ENCODE results near the gene ARHGEF2. TPM values are rescaled to one million over a fixed set of nuclear protein-coding genes. Genes with fewer than 3 reads are reported as not detected.

ARHGEF2 gene
- total and polyA plus RNA-seq, 2 of the 13 experiments (the other 11 are each of a cell fraction or from before 2014, with no cell fraction given) = 16.1 to 32.1 TPM

- no peak for TF ChIP-seq ZNF484 (CRISPR knock-in tag; IDR thresholded peaks at IDR 0.05; ENCODE audit: borderline replicate concordance, low read depth)
- no peak for TF ChIP-seq ZFP36 (IDR thresholded peaks at IDR 0.05; ENCODE audit: borderline replicate concordance, low read depth, low read length, partially characterized antibody)
- TF ChIP-seq SRY (CRISPR knock-in tag; IDR thresholded peaks at IDR 0.05) = no peak
- TF ChIP-seq KDM2A (CRISPR knock-in tag; IDR thresholded peaks at IDR 0.05; ENCODE audit: borderline replicate concordance, low read depth) = peak; percentile 30; the same call in 1 of the 2 replicates
- TF ChIP-seq MAX (IDR thresholded peaks at IDR 0.05) = peak; percentile 66
- TF ChIP-seq ZBTB10 (CRISPR knock-in tag; IDR thresholded peaks at IDR 0.05; ENCODE audit: borderline replicate concordance) = no peak
- 0 out of 2 replicates have a peak, but pooled peaks have one; percentile 9 for TF ChIP-seq ZMYM4 (CRISPR knock-in tag; IDR thresholded peaks at IDR 0.05)
- TF ChIP-seq MBD4 (IDR thresholded peaks at IDR 0.05; ENCODE audit: borderline replicate concordance, low read length) = no peak
- no peak for TF ChIP-seq MLLT10 (CRISPR knock-in tag; IDR thresholded peaks at IDR 0.05)
- no peak for TF ChIP-seq SMARCE1 (IDR thresholded peaks at IDR 0.05; ENCODE audit: borderline replicate concordance)
- no peak for TF ChIP-seq FUBP1 (CRISPR knock-in tag; IDR thresholded peaks at IDR 0.05; ENCODE audit: borderline replicate concordance)
- no peak for TF ChIP-seq ZNF549 (CRISPR knock-in tag; IDR thresholded peaks at IDR 0.05)
- no peak for TF ChIP-seq GPBP1L1 (CRISPR knock-in tag; IDR thresholded peaks at IDR 0.05)
- 0 out of 2 replicates have a peak, but pooled peaks have one; percentile 16 for TF ChIP-seq ZNF792 (CRISPR knock-in tag; IDR thresholded peaks at IDR 0.05)
- no peak for TF ChIP-seq RNF219 (CRISPR knock-in tag; IDR thresholded peaks at IDR 0.05)
- TF ChIP-seq ZBTB7A (CRISPR knock-in tag; IDR thresholded peaks at IDR 0.05) = no peak
- TF ChIP-seq ZMYM2 (CRISPR knock-in tag; IDR thresholded peaks at IDR 0.05) = no peak
- no peak for TF ChIP-seq NONO (IDR thresholded peaks at IDR 0.05)
- TF ChIP-seq NONO (CRISPR knock-in tag; conservative IDR thresholded peaks at IDR 0.05) = no peak; the same call in 1 of the 2 replicates
- no peak for TF ChIP-seq ZSCAN21 (CRISPR knock-in tag; IDR thresholded peaks at IDR 0.05; ENCODE audit: borderline replicate concordance)
- TF ChIP-seq ZNF629 (CRISPR knock-in tag; conservative IDR thresholded peaks at IDR 0.05) = no peak
- no peak for TF ChIP-seq ATRX (CRISPR knock-in tag; IDR thresholded peaks at IDR 0.05; ENCODE audit: borderline replicate concordance)
- TF ChIP-seq POLR2G (IDR thresholded peaks at IDR 0.05; ENCODE audit: low read depth, low read length) = peak; percentile 79
- TF ChIP-seq ZNF746 (CRISPR knock-in tag; IDR thresholded peaks at IDR 0.05) = peak; percentile 24; the same call in 1 of the 2 replicates
Measured at GRCh38 chr1:155940482-155940992, 37.8 kb downstream of the ARHGEF2 start (continued).

Measured in HepG2 (cell line).